H9 (cell line): ENCODE data around the gene SHISA9. TPM values are rescaled to one million over a fixed set of nuclear protein-coding genes. Genes with fewer than 3 reads are reported as not detected.

Experiments
- DNase-seq: peaks from one replicate; pipeline ENCODE4 v3.0.0-alpha.2; 2017
- H2AFZ ChIP-seq: one replicate; pipeline ENCODE4 v1.6.1; 2013; ENCODE audit warnings: mild to moderate bottlenecking, low read length, control low read depth, moderate library complexity
- H2AK5ac ChIP-seq: 2 replicates; pipeline ENCODE4 v1.6.1; 2013; ENCODE audit warnings: low read length, control low read depth, mixed read lengths; ENCODE audit not compliant: insufficient read length
- H2BK120ac ChIP-seq: one replicate; pipeline ENCODE4 v1.6.1; 2013; ENCODE audit warnings: low read depth, mild to moderate bottlenecking, low read length, control low read depth, inconsistent platforms; ENCODE audit not compliant: poor library complexity, severe bottlenecking
- H2BK12ac ChIP-seq: 2 replicates; pipeline ENCODE4 v1.6.1; 2013; ENCODE audit warnings: low read length, control low read depth, mixed read lengths, low read depth; ENCODE audit not compliant: insufficient read length
- H2BK15ac ChIP-seq: 2 replicates; pipeline ENCODE4 v1.6.1; 2013; ENCODE audit warnings: low read depth, low read length, control low read depth
- H2BK20ac ChIP-seq: one replicate; pipeline ENCODE4 v1.6.1; 2013; ENCODE audit warnings: low read depth, mild to moderate bottlenecking, low read length, control low read depth, inconsistent platforms; ENCODE audit not compliant: poor library complexity, severe bottlenecking
- H2BK5ac ChIP-seq: 2 replicates; pipeline ENCODE4 v1.6.1; 2013; ENCODE audit warnings: low read length, control low read depth, mixed read lengths; ENCODE audit not compliant: insufficient read length
- H3K14ac ChIP-seq: 2 replicates; pipeline ENCODE4 v1.6.1; 2013; ENCODE audit warnings: low read length, control low read depth; ENCODE audit not compliant: insufficient read depth
- H3K18ac ChIP-seq: 2 replicates; pipeline ENCODE4 v1.6.1; 2013; ENCODE audit warnings: low read depth, mild to moderate bottlenecking, mixed read lengths, low read length, control low read depth; ENCODE audit not compliant: insufficient read length
- H3K23ac ChIP-seq: 2 replicates; pipeline ENCODE4 v1.6.1; 2013; ENCODE audit warnings: low read length, control low read depth, mixed read lengths, low read depth; ENCODE audit not compliant: insufficient read length
- H3K23me2 ChIP-seq: 2 replicates; pipeline ENCODE4 v1.6.1; 2013; ENCODE audit warnings: low read depth, mild to moderate bottlenecking, mixed read lengths, low read length, control low read depth; ENCODE audit not compliant: insufficient read length, poor library complexity, severe bottlenecking
- H3K27ac ChIP-seq: 2 replicates; pipeline ENCODE4 v1.5.1; 2013; ENCODE audit warnings: low read length, control low read depth, mixed read lengths, low read depth; ENCODE audit not compliant: insufficient read length
- H3K27me3 ChIP-seq: 2 replicates; pipeline ENCODE4 v1.6.1; 2013; ENCODE audit warnings: low read length, control low read depth, inconsistent platforms; ENCODE audit not compliant: insufficient read depth
- H3K4ac ChIP-seq: 2 replicates; pipeline ENCODE4 v1.6.1; 2013; ENCODE audit warnings: low read depth, mild to moderate bottlenecking, control low read depth, inconsistent platforms, low read length, moderate library complexity
- H3K4me1 ChIP-seq: 2 replicates; pipeline ENCODE4 v1.6.1; 2013; ENCODE audit warnings: low read length, control low read depth, inconsistent platforms; ENCODE audit not compliant: insufficient read depth
- H3K4me2 ChIP-seq: 2 replicates; pipeline ENCODE4 v1.6.1; 2013; ENCODE audit warnings: low read length, control low read depth, mixed read lengths; ENCODE audit not compliant: insufficient read length, insufficient read depth
- H3K56ac ChIP-seq: 2 replicates; pipeline ENCODE4 v1.6.1; 2013; ENCODE audit warnings: low read depth, mild to moderate bottlenecking, mixed read lengths, low read length, control low read depth; ENCODE audit not compliant: insufficient read length
- H3K79me1 ChIP-seq: 2 replicates; pipeline ENCODE4 v1.6.1; 2013; ENCODE audit warnings: low read depth, mild to moderate bottlenecking, moderate library complexity, low read length, control low read depth, inconsistent platforms; ENCODE audit not compliant: insufficient read depth, poor library complexity, severe bottlenecking
- H3K79me2 ChIP-seq: 2 replicates; pipeline ENCODE4 v1.6.1; 2013; ENCODE audit warnings: low read length, control low read depth, inconsistent platforms; ENCODE audit not compliant: insufficient read depth
- H3K9ac ChIP-seq: 2 replicates; pipeline ENCODE4 v1.6.1; 2013; ENCODE audit warnings: low read length, control low read depth, mixed read lengths; ENCODE audit not compliant: insufficient read length; ENCODE audit errors: extremely low read depth
- H3K9me3 ChIP-seq: one replicate; pipeline ENCODE4 v1.6.1; 2013; ENCODE audit warnings: low read depth, low read length, inconsistent platforms; ENCODE audit not compliant: control insufficient read depth
- H3T11ph ChIP-seq: one replicate; pipeline ENCODE4 v1.6.1; 2013; ENCODE audit warnings: mild to moderate bottlenecking, low read length, control low read depth, inconsistent platforms
- H4K20me1 ChIP-seq: one replicate; pipeline ENCODE4 v1.6.1; 2013; ENCODE audit not compliant: control insufficient read depth, insufficient read length, insufficient read depth
- H4K5ac ChIP-seq: 2 replicates; pipeline ENCODE4 v1.6.1; 2013; ENCODE audit warnings: low read depth, mild to moderate bottlenecking, mixed read lengths, low read length, control low read depth; ENCODE audit not compliant: insufficient read length
- H4K8ac ChIP-seq: replicated peaks from 2 replicates; pipeline ENCODE4 v1.6.1; 2013; ENCODE audit warnings: low read length, control low read depth, mixed read lengths, low read depth; ENCODE audit not compliant: insufficient read length
- H4K91ac ChIP-seq: 2 replicates; pipeline ENCODE4 v1.6.1; 2013; ENCODE audit warnings: low read depth, mild to moderate bottlenecking, moderate library complexity, mixed read lengths, low read length, control low read depth; ENCODE audit not compliant: insufficient read length
- H3K27ac Mint-ChIP-seq, 3 experiments: 2 replicates in 2 of 3; 3 replicates in 1 of 3; pipeline ENCODE4 v1.8.0; 2020 to 2021; ENCODE audit warnings: mixed read lengths in 3 of 3, mild to moderate bottlenecking in 1 of 3, moderate library complexity in 1 of 3
- H3K27me3 Mint-ChIP-seq: 2 replicates; pipeline ENCODE4 v1.8.0; 2021; ENCODE audit warnings: low read depth, mild to moderate bottlenecking, moderate library complexity, mixed read lengths
- H3K36me3 Mint-ChIP-seq, 3 experiments: 2 replicates in 2 of 3; 3 replicates in 1 of 3; pipeline ENCODE4 v1.8.0; 2020 to 2021; ENCODE audit warnings: low read depth in 3 of 3, mixed read lengths in 3 of 3; ENCODE audit not compliant: insufficient read depth in 1 of 3
- H3K4me1 Mint-ChIP-seq, 2 experiments: 2 replicates each; pipeline ENCODE4 v1.8.0; 2020; ENCODE audit warnings: mixed read lengths in 2 of 2
- H3K4me3 Mint-ChIP-seq, 2 experiments: 2 replicates in 1 of 2; 3 replicates in 1 of 2; pipeline ENCODE4 v1.8.0; 2020 to 2021; ENCODE audit warnings: mild to moderate bottlenecking in 2 of 2, mixed read lengths in 2 of 2, moderate library complexity in 1 of 2
- H3K9me3 Mint-ChIP-seq, 2 experiments: 2 replicates in 1 of 2; 3 replicates in 1 of 2; pipeline ENCODE4 v1.8.0; 2020; ENCODE audit warnings: mild to moderate bottlenecking in 2 of 2, mixed read lengths in 2 of 2, moderate library complexity in 1 of 2
- CTCF ChIP-seq: fragments of 200-600 bp; sonication (generic); conservative IDR thresholded peaks from 3 replicates; pipeline ENCODE4 v1.8.0; 2021; ENCODE audit warnings: antibody characterized with exemption, mild to moderate bottlenecking
- total RNA-seq: library from RNA; stranded (reverse); gene quantifications from 2 replicates; pipeline ENCODE4 v1.2.1, GENCODE V29; 2021

Gene SHISA9
- total RNA-seq, 1 experiment from 2014 or later, result 7.0 TPM

GRCh38 chr16:12959072-12959471 lies 57.7 kb downstream of the SHISA9 start:
- H3K4ac ChIP-seq, result no peak overlapping the region
- H3K14ac ChIP-seq, result no peak overlapping the region
- no peak overlapping the region for H3K27ac ChIP-seq
- no peak overlapping the region for H3K4me3 Mint-ChIP-seq
- H3K36me3 Mint-ChIP-seq, result peaks cover 3 to 20% (median 13%) of the 10 kb centered on the region in 3 experiments; a peak in 5 of 7 replicates
- H3K18ac ChIP-seq, result no peak overlapping the region
- no peak overlapping the region for H3K27ac Mint-ChIP-seq
- TF ChIP-seq CTCF, result no peak
- no peak overlapping the region for H2AK5ac ChIP-seq
- no peak overlapping the region for H3K23ac ChIP-seq
- no peak overlapping the region for H2AFZ ChIP-seq
- H2BK5ac ChIP-seq, result no peak overlapping the region
- H3K9me3 Mint-ChIP-seq, result peaks cover 2 to 3% of the 10 kb centered on the region in 2 experiments; a peak in 3 of 5 replicates
- H2BK15ac ChIP-seq, result no peak overlapping the region
- H2BK120ac ChIP-seq, result no peak overlapping the region
- H2BK12ac ChIP-seq, result no peak overlapping the region
- peaks cover 2% of the 10 kb centered on the region; the same call in 1 of the 2 replicates for H3K27me3 Mint-ChIP-seq
- H2BK20ac ChIP-seq, result no peak overlapping the region
- H4K91ac ChIP-seq, result no peak overlapping the region
- H3K4me1 ChIP-seq, result peaks cover 3% of the 10 kb centered on the region; the same call in 1 of the 2 replicates
- H3K79me1 ChIP-seq, result no peaks in the 10 kb centered on the region
- no peaks in the 10 kb centered on the region for H3K9me3 ChIP-seq
- no peaks in the 10 kb centered on the region for H3K27me3 ChIP-seq
- H3T11ph ChIP-seq, result no peak overlapping the region
- H3K23me2 ChIP-seq, result no peaks in the 10 kb centered on the region
- no peak overlapping the region for H4K5ac ChIP-seq
- H3K4me2 ChIP-seq, result no peak overlapping the region
- H3K56ac ChIP-seq, result no peak overlapping the region
- H3K4me1 Mint-ChIP-seq, result peaks cover 4 to 5% of the 10 kb centered on the region in 2 experiments; a peak in 2 of 4 replicates
- no peak overlapping the region for H4K8ac ChIP-seq
- no peaks in the 10 kb centered on the region for H4K20me1 ChIP-seq
- DNase-seq, result no peak
- no peaks in the 10 kb centered on the region for H3K79me2 ChIP-seq
- H3K9ac ChIP-seq, result no peak overlapping the region
